Measurements from ENCODE around the gene GTPBP2.

Gene GTPBP2

GRCh38 chr6:43630980-43631619, 2.0 kb upstream of the GTPBP2 start:
- Histone ChIP-seq H3K27me3 (ENCODE audit: insufficient read depth, low read depth) (no peaks in the 10 kb centered on the region), H4K20me1 (ENCODE audit: insufficient read depth) (no peaks in the 10 kb centered on the region), H3K4me2 (peak overlapping the region; percentile 23), H2AFZ (ENCODE audit: low read depth) (peak overlapping the region; percentile 43), H3K79me2 (ENCODE audit: insufficient read depth, low read depth) (peaks cover 13% of the 10 kb centered on the region), H3K4me1 (ENCODE audit: low read depth, poor library complexity, severe bottlenecking) (peaks cover 45% of the 10 kb centered on the region), H3K36me3 (ENCODE audit: insufficient read depth) (no peaks in the 10 kb centered on the region), H3K27ac (peak overlapping the region; percentile 91), H3K4me3 (IDR thresholded peaks at IDR 0.05; ENCODE audit: insufficient read depth, low read depth, low read length) (no peak overlapping the region), H3K9ac (peak overlapping the region; percentile 75; the same call in 1 of the 2 replicates)
- no peak for TF ChIP-seq CTCF (conservative IDR thresholded peaks at IDR 0.05; ENCODE audit: low read depth, low read length)

GRCh38 chr6:43629505-43630300, 639 bp upstream of the GTPBP2 start:
- peaks cover 36% of the 10 kb centered on the region for H3K4me1 ChIP-seq (ENCODE audit: low read depth, poor library complexity, severe bottlenecking)
- TF ChIP-seq CTCF (conservative IDR thresholded peaks at IDR 0.05; ENCODE audit: low read depth, low read length): no peak
- peak overlapping the region; percentile 91 for H3K27ac ChIP-seq

GRCh38 chr6:43628393-43629103, 516 bp downstream of the GTPBP2 start:
- Histone ChIP-seq H3K27ac (peak overlapping the region; percentile 44), H3K4me3 (IDR thresholded peaks at IDR 0.05; ENCODE audit: insufficient read depth, low read depth, low read length) (no peak overlapping the region), H3K79me2 (ENCODE audit: insufficient read depth, low read depth) (peaks cover 9% of the 10 kb centered on the region; the same call in 1 of the 2 replicates), H3K4me1 (ENCODE audit: low read depth, poor library complexity, severe bottlenecking) (peaks cover 36% of the 10 kb centered on the region), H3K36me3 (ENCODE audit: insufficient read depth) (no peaks in the 10 kb centered on the region; the same call in 1 of the 2 replicates), H2AFZ (ENCODE audit: low read depth) (peak overlapping the region; percentile 40), H4K20me1 (ENCODE audit: insufficient read depth) (no peaks in the 10 kb centered on the region), H3K4me2 (peak overlapping the region; percentile 67), H3K9ac (peak overlapping the region; percentile 63), H3K27me3 (ENCODE audit: insufficient read depth, low read depth) (no peaks in the 10 kb centered on the region)
- TF ChIP-seq CTCF (conservative IDR thresholded peaks at IDR 0.05; ENCODE audit: low read depth, low read length): no peak

More at GRCh38 chr6:43629505-43630300, 639 bp upstream of the GTPBP2 start:
- Histone ChIP-seq H3K9ac (peak overlapping the region; percentile 87), H4K20me1 (ENCODE audit: insufficient read depth) (no peaks in the 10 kb centered on the region), H3K36me3 (ENCODE audit: insufficient read depth) (no peaks in the 10 kb centered on the region; the same call in 1 of the 2 replicates), H3K4me2 (peak overlapping the region; percentile 56), H2AFZ (ENCODE audit: low read depth) (peak overlapping the region; percentile 62), H3K4me3 (IDR thresholded peaks at IDR 0.05; ENCODE audit: insufficient read depth, low read depth, low read length) (no peak overlapping the region), H3K27me3 (ENCODE audit: insufficient read depth, low read depth) (no peaks in the 10 kb centered on the region), H3K79me2 (ENCODE audit: insufficient read depth, low read depth) (peaks cover 9% of the 10 kb centered on the region; the same call in 1 of the 2 replicates)

- Histone ChIP-seq H4K20me1 (ENCODE audit: insufficient read depth) (no peaks in the 10 kb centered on the region), H2AFZ (ENCODE audit: low read depth) (no peak overlapping the region), H3K4me3 (IDR thresholded peaks at IDR 0.05; ENCODE audit: insufficient read depth, low read depth, low read length) (no peak overlapping the region), H3K27me3 (ENCODE audit: insufficient read depth, low read depth) (no peaks in the 10 kb centered on the region), H3K27ac (peak overlapping the region; percentile 2; the same call in 1 of the 2 replicates), H3K4me1 (ENCODE audit: low read depth, poor library complexity, severe bottlenecking) (peaks cover 36% of the 10 kb centered on the region), H3K4me2 (peak overlapping the region; percentile 67), H3K36me3 (ENCODE audit: insufficient read depth) (no peaks in the 10 kb centered on the region; the same call in 1 of the 2 replicates), H3K79me2 (ENCODE audit: insufficient read depth, low read depth) (peaks cover 9% of the 10 kb centered on the region; the same call in 1 of the 2 replicates), H3K9ac (no peak overlapping the region)
- no peak for TF ChIP-seq CTCF (conservative IDR thresholded peaks at IDR 0.05; ENCODE audit: low read depth, low read length)
Observed at GRCh38 chr6:43627008-43627825, 1.8 kb downstream of the GTPBP2 start.
